ENCODE results near the gene MTG2. TPM values are rescaled to one million over a fixed set of nuclear protein-coding genes. Genes with fewer than 3 reads are reported as not detected.

Gene MTG2, protein sequence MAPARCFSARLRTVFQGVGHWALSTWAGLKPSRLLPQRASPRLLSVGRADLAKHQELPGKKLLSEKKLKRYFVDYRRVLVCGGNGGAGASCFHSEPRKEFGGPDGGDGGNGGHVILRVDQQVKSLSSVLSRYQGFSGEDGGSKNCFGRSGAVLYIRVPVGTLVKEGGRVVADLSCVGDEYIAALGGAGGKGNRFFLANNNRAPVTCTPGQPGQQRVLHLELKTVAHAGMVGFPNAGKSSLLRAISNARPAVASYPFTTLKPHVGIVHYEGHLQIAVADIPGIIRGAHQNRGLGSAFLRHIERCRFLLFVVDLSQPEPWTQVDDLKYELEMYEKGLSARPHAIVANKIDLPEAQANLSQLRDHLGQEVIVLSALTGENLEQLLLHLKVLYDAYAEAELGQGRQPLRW
- total RNA-seq (10 to 100 TPM; 16.2 to 36.9 (median 33.3) TPM), polyA plus RNA-seq (10 to 100 TPM; 12.7 to 35.5 TPM)
- long read RNA-seq, donor 1, transcript MTG2-201 (7 exons, 2,929 nt): major isoform, 37 of 145 reads
- long read RNA-seq, donor 1, partial matches to known transcripts: 69 of 145 reads
- long read RNA-seq, donor 1, other reads (novel, unspliced or antisense): 38 of 145 reads
- long read RNA-seq, donor 2, partial matches to known transcripts: 17 of 24 reads
- long read RNA-seq, donor 2, other reads (novel, unspliced or antisense): 0 of 24 reads
- long read RNA-seq, donor 3, transcript MTG2-210 (2 exons, 590 nt): minor isoform, 5 of 65 reads
- long read RNA-seq, donor 3, transcript MTG2-201 (7 exons, 2,929 nt): major isoform, 6 of 65 reads
- long read RNA-seq, donor 3, partial matches to known transcripts: 22 of 65 reads
- long read RNA-seq, donor 3, other reads (novel, unspliced or antisense): 32 of 65 reads

DNA sequence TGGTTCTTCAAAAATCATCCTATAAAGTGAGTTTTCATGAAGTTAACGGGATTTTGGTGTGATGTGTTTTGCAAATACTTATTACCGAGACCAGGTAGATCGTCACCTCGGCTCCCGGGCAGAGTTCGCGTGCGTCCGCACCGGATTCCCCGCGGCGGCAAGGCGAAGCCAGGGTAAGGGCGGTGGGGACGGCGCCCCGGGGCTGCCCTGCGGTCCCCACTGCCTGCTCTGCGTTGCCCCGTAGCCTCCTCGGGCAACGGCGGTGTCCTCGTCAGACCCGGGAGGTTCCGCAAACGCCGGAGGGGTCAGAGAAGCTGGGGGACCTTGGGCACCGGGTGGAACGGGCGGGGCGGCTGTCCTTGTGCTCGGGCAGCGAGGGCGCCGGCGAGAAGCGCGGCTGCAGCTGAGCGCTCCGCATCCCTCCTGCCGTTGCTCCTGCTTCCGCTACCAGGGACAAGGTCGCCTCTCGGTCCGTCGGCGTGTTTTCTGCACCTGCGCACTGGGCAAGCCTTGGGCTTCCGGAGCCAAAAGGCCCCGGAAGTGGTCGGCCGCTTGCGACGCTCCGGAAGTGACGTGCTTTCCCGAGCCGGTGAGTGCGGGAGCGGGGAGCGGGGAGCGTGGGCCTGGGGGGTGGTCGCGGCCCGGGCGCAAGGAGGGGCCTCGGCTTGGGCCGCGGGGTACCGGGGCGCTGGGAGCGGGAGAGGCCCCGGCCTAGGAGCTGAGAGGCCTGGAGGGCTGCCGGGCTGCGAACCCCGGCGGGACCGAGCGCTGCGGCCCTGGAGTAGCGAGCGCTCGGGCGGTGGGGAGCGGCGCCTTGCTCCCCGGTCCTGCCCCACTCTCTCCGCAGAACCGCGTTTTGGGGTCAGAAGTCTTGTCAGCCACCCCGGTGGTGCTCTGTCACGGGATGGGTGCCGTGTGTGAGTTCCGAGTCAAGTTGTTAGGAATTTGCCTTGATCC, at the start of gene MTG2:
MTG2 (plus strand) TSS at position 560 of the 957 bp plus-strand sequence. CDS start 10,393 bp downstream, outside the sequence.
- WGBS, 3 donors: 1% methylated on average over 70 to 96 of the region's 96 CpGs
- peak within 1 kb of the TSS; percentile 77 to 80 for H3K27ac ChIP-seq
- H3K9me3 ChIP-seq: no peaks in the 10 kb centered on the region
- H3K4me3 ChIP-seq: peak within 1 kb of the TSS; percentile 95
- peak; percentile 93 to 96 (median 94) for DNase-seq
- peak in 2 of 3 donors; percentile 6 to 30 for TF ChIP-seq CTCF (IDR thresholded peaks at IDR 0.05)
- TF ChIP-seq POLR2A (IDR thresholded peaks at IDR 0.05): peak; percentile 81
- no peak for TF ChIP-seq EP300 (IDR thresholded peaks at IDR 0.05)
- no peaks in the 10 kb centered on the region for H3K36me3 ChIP-seq
- peaks cover 3% of the 10 kb centered on the region for H3K4me1 ChIP-seq (ENCODE audit: insufficient read depth)
- intact Hi-C loops (cut with DNase I): no loop called here
- no peaks in the 10 kb centered on the region for H3K27me3 ChIP-seq

- Histone ChIP-seq H3K27ac (no peak overlapping the region), H3K4me3 (no peak overlapping the region), H3K9me3 (no peaks in the 10 kb centered on the region), H3K4me1 (ENCODE audit: insufficient read depth) (peaks cover 4% of the 10 kb centered on the region), H3K36me3 (no peaks in the 10 kb centered on the region), H3K27me3 (no peaks in the 10 kb centered on the region)
- TF ChIP-seq CTCF (IDR thresholded peaks at IDR 0.05) (no peak), EP300 (IDR thresholded peaks at IDR 0.05) (no peak), POLR2A (IDR thresholded peaks at IDR 0.05) (no peak)
- DNase-seq: no peak
- intact Hi-C loops (cut with DNase I): loop anchor here in 2 of 4 donors (5.0 kb wide), 2 partner anchors 66 to 71 kb away; partner anchors contain the start of gene TAF4 (in 1 of the 2)
- 69 to 77% (median 73%) methylated on average over 25 to 29 of the region's 29 CpGs for WGBS, 3 donors
Measured at GRCh38 chr20:62133051-62133845, 49.6 kb upstream of the MTG2 start.

DNA sequence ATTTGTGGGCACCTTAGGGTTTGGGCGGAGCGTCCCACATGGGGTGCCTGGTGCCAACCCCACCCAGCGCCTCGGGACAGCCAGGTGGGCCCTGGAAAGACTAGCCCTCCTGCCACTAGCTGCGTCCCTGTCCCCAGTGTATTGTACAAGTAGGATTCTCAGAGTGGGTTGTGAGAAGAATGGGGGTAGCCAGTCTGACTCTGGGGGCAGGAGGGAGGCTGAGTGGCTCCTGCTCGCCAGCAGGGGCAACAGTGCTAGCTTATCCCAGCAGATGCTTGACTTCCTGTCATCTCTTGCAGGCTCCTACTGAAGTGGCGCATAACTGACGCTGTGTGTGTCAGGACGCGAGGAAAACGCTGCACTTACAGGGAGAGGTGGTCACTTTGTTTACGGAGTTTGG, 49.0 kb upstream of the MTG2 start:
- no peak overlapping the region for H3K4me3 ChIP-seq
- TF ChIP-seq POLR2A (IDR thresholded peaks at IDR 0.05): no peak
- TF ChIP-seq EP300 (IDR thresholded peaks at IDR 0.05): no peak
- no peak for TF ChIP-seq CTCF (IDR thresholded peaks at IDR 0.05)
- H3K36me3 ChIP-seq: no peaks in the 10 kb centered on the region
- H3K4me1 ChIP-seq (ENCODE audit: insufficient read depth): peaks cover 4% of the 10 kb centered on the region
- peak overlapping the region in 1 of 2 donors; percentile 38 for H3K27ac ChIP-seq
- intact Hi-C loops (cut with DNase I): loop anchor here in 2 of 4 donors (5.0 kb wide), 2 partner anchors 67 to 72 kb away; partner anchors contain the start of gene TAF4 (in 1 of the 2)
- H3K27me3 ChIP-seq: no peaks in the 10 kb centered on the region
- WGBS, 3 donors: 71 to 79% (median 73%) methylated on average over 12 of the region's 12 CpGs
- DNase-seq: no peak
- H3K9me3 ChIP-seq: no peaks in the 10 kb centered on the region

Data from ovary (tissue), 10 donors.